CD14-positive monocyte (primary cell): Measurements from ENCODE around the gene ATP1A3. TPM values are rescaled to one million over a fixed set of nuclear protein-coding genes. Genes with fewer than 3 reads are reported as not detected.

Experiments used
- DNase-seq, 3 donors: peaks; one replicate each; pipeline ENCODE4 v3.0.0-alpha.2; 2011 to 2022
- H2AFZ ChIP-seq: 2 replicates; pipeline ENCODE4 v1.6.0; 2012; ENCODE audit warnings: mild to moderate bottlenecking, low read depth, low read length, inconsistent platforms; ENCODE audit not compliant: insufficient read depth, poor library complexity, severe bottlenecking
- H3K27ac ChIP-seq, 2 donors: 1 replicate in 1 of 2; 2 replicates in 1 of 2; pipeline ENCODE4 v1.5.1; 2012 to 2013; ENCODE audit warnings: low read length in 2 of 2, control low read depth in 1 of 2, inconsistent platforms in 1 of 2, low read depth in 1 of 2, mild to moderate bottlenecking in 1 of 2
- H3K27me3 ChIP-seq, 2 donors: one replicate each; pipeline versions ENCODE4 v1.6.0 to v1.6.1; 2011 to 2013; ENCODE audit warnings: low read length in 2 of 2; ENCODE audit not compliant: control insufficient read depth in 2 of 2, insufficient read depth in 2 of 2
- H3K36me3 ChIP-seq, 2 donors: replicated peaks in 1 of 2; 1 replicate in 1 of 2; 2 replicates in 1 of 2; pipeline versions ENCODE4 v1.5.1 to v1.6.1; 2012 to 2013; ENCODE audit warnings: low read length in 2 of 2, control low read depth in 1 of 2, inconsistent platforms in 1 of 2, mild to moderate bottlenecking in 1 of 2; ENCODE audit not compliant: insufficient read depth in 2 of 2, control insufficient read depth in 1 of 2
- H3K4me1 ChIP-seq, 2 donors: 1 replicate in 1 of 2; 2 replicates in 1 of 2; pipeline versions ENCODE4 v1.5.1 to v1.6.1; 2012 to 2013; ENCODE audit warnings: low read length in 2 of 2, control low read depth in 1 of 2, inconsistent platforms in 1 of 2, mild to moderate bottlenecking in 1 of 2, moderate library complexity in 1 of 2; ENCODE audit not compliant: insufficient read depth in 2 of 2, control insufficient read depth in 1 of 2
- H3K4me2 ChIP-seq: replicated peaks from 2 replicates; pipeline ENCODE3; 2012; ENCODE audit warnings: low read length, moderate library complexity, mild to moderate bottlenecking; ENCODE audit not compliant: poor library complexity, severe bottlenecking; ENCODE audit errors: extremely low read depth
- H3K4me3 ChIP-seq, 3 experiments: fragments of 200-600 bp in 1 of 3; sonication (generic) in 1 of 3; replicated peaks in 1 of 3; 1 replicate in 2 of 3; 2 replicates in 1 of 3; pipeline ENCODE4 v1.5.1; 2011 to 2013; ENCODE audit warnings: low read length in 3 of 3, mild to moderate bottlenecking in 3 of 3, control low read depth in 2 of 3, low read depth in 2 of 3, inconsistent platforms in 1 of 3, moderate library complexity in 1 of 3
- H3K79me2 ChIP-seq: 2 replicates; pipeline ENCODE4 v1.6.0; 2012; ENCODE audit warnings: mild to moderate bottlenecking, control low read depth, inconsistent platforms, low read length, moderate library complexity; ENCODE audit not compliant: insufficient read depth
- H3K9ac ChIP-seq: 2 replicates; pipeline ENCODE4 v1.6.0; 2017; ENCODE audit warnings: low read length, mild to moderate bottlenecking; ENCODE audit not compliant: insufficient read depth, poor library complexity, severe bottlenecking
- H3K9me3 ChIP-seq, 2 donors: replicated peaks in 1 of 2; 1 replicate in 1 of 2; 2 replicates in 1 of 2; pipeline versions ENCODE4 v1.5.1 to v1.6.1; 2012 to 2013; ENCODE audit warnings: low read length in 2 of 2, control low read depth in 1 of 2; ENCODE audit not compliant: control insufficient read depth in 1 of 2, insufficient read depth in 1 of 2
- H4K20me1 ChIP-seq: 2 replicates; pipeline ENCODE4 v1.6.0; 2012; ENCODE audit warnings: mild to moderate bottlenecking, low read length, control low read depth, moderate library complexity; ENCODE audit not compliant: insufficient read depth
- H3K27ac Mint-ChIP-seq, 7 donors: one replicate each; pipeline ENCODE4 v1.8.0; 2020; ENCODE audit warnings: mild to moderate bottlenecking in 7 of 7, mixed read lengths in 7 of 7, moderate library complexity in 6 of 7, inconsistent platforms in 2 of 7
- H3K27me3 Mint-ChIP-seq, 3 donors: one replicate each; pipeline ENCODE4 v1.8.0; 2021 to 2022; ENCODE audit warnings: low read depth in 3 of 3, mild to moderate bottlenecking in 3 of 3, mixed read lengths in 3 of 3, moderate library complexity in 3 of 3, inconsistent platforms in 1 of 3
- H3K36me3 Mint-ChIP-seq, 2 donors: one replicate each; pipeline ENCODE4 v1.8.0; 2020; ENCODE audit warnings: mixed read lengths in 2 of 2, inconsistent platforms in 1 of 2, mild to moderate bottlenecking in 1 of 2
- H3K4me1 Mint-ChIP-seq: one replicate; pipeline ENCODE4 v1.8.0; 2020; ENCODE audit warnings: mild to moderate bottlenecking, mixed read lengths
- H3K4me3 Mint-ChIP-seq, 2 donors: one replicate each; pipeline ENCODE4 v1.8.0; 2020; ENCODE audit warnings: mild to moderate bottlenecking in 2 of 2, mixed read lengths in 2 of 2, moderate library complexity in 1 of 2
- H3K9me3 Mint-ChIP-seq, 7 donors: one replicate each; pipeline ENCODE4 v1.8.0; 2020 to 2022; ENCODE audit warnings: mixed read lengths in 7 of 7, mild to moderate bottlenecking in 6 of 7, moderate library complexity in 6 of 7, inconsistent platforms in 2 of 7
- CTCF ChIP-seq: fragments of 200-600 bp; IDR thresholded peaks from one replicate; pipeline ENCODE4 v1.8.0; 2022; ENCODE audit warnings: antibody characterized with exemption, mild to moderate bottlenecking
- WGBS: methylation state at CpG from one replicate; pipeline ENCODE4 v1.1.5; 2013; ENCODE audit warnings: missing lambda C conversion rate; ENCODE audit not compliant: insufficient coverage; 5-methylcytosine and 5-hydroxymethylcytosine counted together
- intact Hi-C, 2 donors: fragments of 100-400 bp; cut with micrococcal nuclease; formaldehyde crosslinking; loops; one replicate each; pipeline versions ENCODE4 v1.15.0 to v1.15.1; 2023
- polyA plus RNA-seq, 3 donors: library from polyadenylated mRNA; depleted of rRNA in 1 of 3; unstranded in 2 of 3; stranded (reverse) in 1 of 3; fragments of 300-500 nt in 2 of 3; fragments of >200 nt in 1 of 3; fragmentation: Illumina TruSeq in 2 of 3; gene quantifications; 1 replicate in 2 of 3; 2 replicates in 1 of 3; pipeline ENCODE4 v1.2.3, GENCODE V29; 2012 to 2021

ATP1A3 gene
- polyA plus RNA-seq, 3 donors: 0.07 to 0.10 TPM; not detected in 1

- H3K27ac Mint-ChIP-seq: no peak overlapping the region
- no peak overlapping the region for H3K4me3 ChIP-seq
- TF ChIP-seq CTCF: no peak
- no peak overlapping the region for H3K4me2 ChIP-seq
- no peak overlapping the region for H3K9ac ChIP-seq
- WGBS: 70% methylated on average over 4 of the region's 12 CpGs
- peaks cover 0 to 9% of the 10 kb centered on the region in 2 donors for H3K36me3 Mint-ChIP-seq
- no peaks in the 10 kb centered on the region for H3K4me1 ChIP-seq
- DNase-seq: no peak
- peaks cover 36 to 73% of the 10 kb centered on the region in 2 donors for H3K27me3 ChIP-seq
- no peak overlapping the region for H3K4me3 Mint-ChIP-seq
- no peak overlapping the region for H2AFZ ChIP-seq
- H3K27ac ChIP-seq: no peak overlapping the region
- peaks cover 0 to 10% (median 6%) of the 10 kb centered on the region in 7 donors for H3K9me3 Mint-ChIP-seq
- peaks cover 8% of the 10 kb centered on the region for H3K4me1 Mint-ChIP-seq
- H3K79me2 ChIP-seq: no peaks in the 10 kb centered on the region
- peaks cover 5% of the 10 kb centered on the region for H4K20me1 ChIP-seq
- peaks cover 0 to 36% (median 24%) of the 10 kb centered on the region in 3 donors for H3K27me3 Mint-ChIP-seq
- peaks cover 0 to 11% of the 10 kb centered on the region in 2 donors for H3K9me3 ChIP-seq
- H3K36me3 ChIP-seq: no peaks in the 10 kb centered on the region
- intact Hi-C loops: no loop called here
These were observed 76.4 kb downstream of the ATP1A3 start for GRCh38 chr19:41917676-41918075.

Other genes starting within 250 kb of the ATP1A3 start
- under 1 TPM in 1 of 3 donors, not detected in 2; 0.07 TPM for gene CEACAM6, start 238.7 kb downstream of the ATP1A3 start, polyA plus RNA-seq
- gene CEACAM3, start 197.6 kb downstream of the ATP1A3 start, polyA plus RNA-seq: 10 to 100 TPM in 2 of 3 donors, 1 to 10 TPM in 1; 5.9 to 11.8 (median 11.3) TPM
- not detected for gene LYPD4, start 149.5 kb downstream of the ATP1A3 start, polyA plus RNA-seq
- not detected for gene DMRTC2, start 149.2 kb downstream of the ATP1A3 start, polyA plus RNA-seq
- gene RPS19, start 134.0 kb downstream of the ATP1A3 start, polyA plus RNA-seq: 1,000 to 10,000 TPM; 1,234 to 2,117 (median 1,424) TPM
- 1 to 10 TPM; 1.9 to 2.7 (median 2.1) TPM for gene CD79A, start 117.0 kb downstream of the ATP1A3 start, polyA plus RNA-seq
- 100 to 1,000 TPM in 1 of 3 donors, 10 to 100 TPM in 2; 82.8 to 622 (median 95.5) TPM for gene ARHGEF1, start 111.0 kb downstream of the ATP1A3 start, polyA plus RNA-seq
- not detected for gene ERFL, start 65.8 kb downstream of the ATP1A3 start, polyA plus RNA-seq
- gene RABAC1, start 34.9 kb downstream of the ATP1A3 start, polyA plus RNA-seq: 100 to 1,000 TPM; 126 to 234 (median 202) TPM
- gene GRIK5, start 76.0 kb upstream of the ATP1A3 start, polyA plus RNA-seq: under 1 TPM in 2 of 3 donors, not detected in 1; 0.12 to 0.28 TPM
- 1 to 10 TPM; 3.3 to 9.6 (median 4.9) TPM for gene ZNF574, start 81.9 kb upstream of the ATP1A3 start, polyA plus RNA-seq
- 100 to 1,000 TPM in 1 of 3 donors, 10 to 100 TPM in 2; 20.0 to 147 (median 28.2) TPM for gene POU2F2, start 138.2 kb upstream of the ATP1A3 start, polyA plus RNA-seq
- 100 to 1,000 TPM; 125 to 141 (median 133) TPM for gene DEDD2, start 223.4 kb upstream of the ATP1A3 start, polyA plus RNA-seq
- gene ZNF526, start 226.1 kb upstream of the ATP1A3 start, polyA plus RNA-seq: 1 to 10 TPM in 2 of 3 donors, under 1 TPM in 1; 0.96 to 3.4 (median 1.3) TPM
- gene GSK3A, start 248.4 kb upstream of the ATP1A3 start, polyA plus RNA-seq: 10 to 100 TPM; 12.3 to 47.2 (median 14.9) TPM